ENCODE results near the gene MGRN1.

The MGRN1 gene

GRCh38 chr16:4697848-4698291 is 73.2 kb downstream of the MGRN1 start:
- TF ChIP-seq POLR2AphosphoS5 (IDR thresholded peaks at IDR 0.05; ENCODE audit: low read depth, low read length) (0 out of 2 replicates have a peak, but pooled peaks have one; percentile 2), FOXP2 (optimal IDR thresholded peaks at IDR 0.05; ENCODE audit: borderline replicate concordance, extremely low read depth, extremely low read length, insufficient read depth) (no peak)

GRCh38 chr16:4698321-4699045 is 73.9 kb downstream of the MGRN1 start:
- TF ChIP-seq REST (IDR thresholded peaks at IDR 0.05; ENCODE audit: insufficient read depth in 1 of 2, low read depth in 2 of 2, low read length in 2 of 2) (no peak), SIN3A (IDR thresholded peaks at IDR 0.05; ENCODE audit: borderline replicate concordance, insufficient read depth, low read length) (no peak), POLR2AphosphoS5 (IDR thresholded peaks at IDR 0.05; ENCODE audit: low read depth, low read length) (no peak), FOXP2 (optimal IDR thresholded peaks at IDR 0.05; ENCODE audit: borderline replicate concordance, extremely low read depth, extremely low read length, insufficient read depth) (no peak), TAF1 (IDR thresholded peaks at IDR 0.05; ENCODE audit: borderline replicate concordance, insufficient read depth, low read length) (no peak)

GRCh38 chr16:4699046-4699556 is 74.5 kb downstream of the MGRN1 start:
- TF ChIP-seq POLR2AphosphoS5 (IDR thresholded peaks at IDR 0.05; ENCODE audit: low read depth, low read length): no peak
- TF ChIP-seq SIN3A (IDR thresholded peaks at IDR 0.05; ENCODE audit: borderline replicate concordance, insufficient read depth, low read length): no peak
- no peak for TF ChIP-seq FOXP2 (optimal IDR thresholded peaks at IDR 0.05; ENCODE audit: borderline replicate concordance, extremely low read depth, extremely low read length, insufficient read depth)
- TF ChIP-seq REST (IDR thresholded peaks at IDR 0.05; ENCODE audit: insufficient read depth in 1 of 2, low read depth in 2 of 2, low read length in 2 of 2): no peak
- TF ChIP-seq TAF1 (IDR thresholded peaks at IDR 0.05; ENCODE audit: borderline replicate concordance, insufficient read depth, low read length): no peak

GRCh38 chr16:4700380-4700996 is 75.9 kb downstream of the MGRN1 start:
- TF ChIP-seq TAF1 (IDR thresholded peaks at IDR 0.05; ENCODE audit: borderline replicate concordance, insufficient read depth, low read length) (no peak), FOXP2 (optimal IDR thresholded peaks at IDR 0.05; ENCODE audit: borderline replicate concordance, extremely low read depth, extremely low read length, insufficient read depth) (no peak)

GRCh38 chr16:4700997-4701743 is 76.5 kb downstream of the MGRN1 start:
- TF ChIP-seq TAF1 (IDR thresholded peaks at IDR 0.05; ENCODE audit: borderline replicate concordance, insufficient read depth, low read length) (no peak), POLR2AphosphoS5 (IDR thresholded peaks at IDR 0.05; ENCODE audit: low read depth, low read length) (no peak)

GRCh38 chr16:4701791-4702465 is 77.3 kb downstream of the MGRN1 start:
- TF ChIP-seq REST (IDR thresholded peaks at IDR 0.05; ENCODE audit: insufficient read depth in 1 of 2, low read depth in 2 of 2, low read length in 2 of 2) (no peak), TAF1 (IDR thresholded peaks at IDR 0.05; ENCODE audit: borderline replicate concordance, insufficient read depth, low read length) (no peak), SIN3A (IDR thresholded peaks at IDR 0.05; ENCODE audit: borderline replicate concordance, insufficient read depth, low read length) (no peak)
